GM19240 (cell line): ENCODE results near the gene RPS6KB1.
A peak's percentile ranks its signal among the peaks of the same experiment; 100 is the strongest.
"Not testable (repeated sequence)": the region's sequence is repeated elsewhere in the genome, so short reads cannot be mapped to it uniquely, and the experiment has no call there.

Experiments used
- DNase-seq: peaks from one replicate; pipeline ENCODE4 v3.0.0; 2011; ENCODE audit warnings: low spot score; ENCODE audit not compliant: insufficient read length

Gene RPS6KB1

DNA sequence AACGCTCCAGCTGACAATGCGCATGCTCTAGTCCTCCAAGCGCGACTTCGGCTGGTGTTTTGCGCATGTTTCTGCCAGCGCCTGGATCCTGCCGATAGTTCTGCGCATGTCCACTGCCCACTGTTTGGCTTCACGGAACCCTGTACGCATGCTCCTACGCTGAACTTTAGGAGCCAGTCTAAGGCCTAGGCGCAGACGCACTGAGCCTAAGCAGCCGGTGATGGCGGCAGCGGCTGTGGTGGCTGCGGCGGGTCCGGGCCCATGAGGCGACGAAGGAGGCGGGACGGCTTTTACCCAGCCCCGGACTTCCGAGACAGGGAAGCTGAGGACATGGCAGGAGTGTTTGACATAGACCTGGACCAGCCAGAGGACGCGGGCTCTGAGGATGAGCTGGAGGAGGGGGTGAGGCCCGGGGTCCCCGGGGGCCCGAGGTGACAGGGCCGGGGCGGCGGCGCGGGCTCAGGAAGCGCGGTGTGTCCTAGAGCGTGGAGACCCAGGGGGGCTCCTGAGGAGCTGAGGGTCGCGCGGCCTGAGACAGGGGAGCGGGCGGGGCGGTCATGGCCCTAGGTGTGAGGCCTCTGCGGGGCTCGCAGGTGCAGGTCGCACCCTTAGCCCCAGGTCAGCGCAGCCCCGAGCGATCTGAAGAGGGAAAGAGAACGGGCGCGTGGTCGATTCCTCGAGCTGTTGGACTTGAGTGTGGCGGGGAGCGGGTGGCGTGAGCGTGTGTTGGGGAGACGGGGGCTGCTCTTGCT lies at the start of gene RPS6KB1, which contains the start of gene TUBD1:
Gene RPS6KB1 (plus strand): TSS at position 198 of the 752 bp plus-strand sequence. CDS start 64 bp downstream, at position 262.
Gene TUBD1 (minus strand): TSS at position 20 of the 752 bp plus-strand sequence. CDS start 1,941 bp downstream, outside the sequence.
- peak; percentile 91 for DNase-seq

DNA sequence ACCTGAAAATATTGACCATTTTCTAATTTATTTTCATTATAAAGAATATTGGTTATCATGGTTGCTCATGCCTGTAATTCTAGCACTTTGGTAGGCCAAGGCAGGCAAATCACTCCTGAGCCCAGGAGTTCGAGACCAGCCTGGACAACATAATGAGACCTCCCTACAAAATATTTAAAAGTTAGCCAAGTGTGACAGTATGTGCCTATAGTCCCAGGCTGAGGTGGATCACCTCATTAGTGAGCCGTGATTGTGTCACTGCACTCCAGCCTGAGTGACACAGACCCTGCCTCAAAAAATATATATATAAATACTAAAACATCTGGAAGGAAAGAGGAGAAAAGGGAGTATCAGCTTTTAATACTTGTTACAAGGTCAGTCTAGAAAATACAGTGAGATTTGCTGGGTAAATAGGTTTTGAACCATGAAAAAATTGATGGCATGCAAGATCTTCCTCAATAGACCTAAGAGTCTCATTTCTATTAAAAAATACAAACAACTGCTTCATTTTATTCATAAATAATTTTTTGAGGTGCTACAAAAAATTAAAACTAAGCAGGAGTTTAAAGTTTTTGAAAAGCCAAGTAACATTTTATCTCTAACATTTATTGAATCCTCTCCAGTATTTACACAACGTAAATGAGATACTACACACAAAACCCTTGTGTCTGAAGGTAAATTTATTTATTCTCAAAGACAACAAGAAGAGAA lies 47.9 kb upstream of the RPS6KB1 start:
- no peak for DNase-seq

DNA sequence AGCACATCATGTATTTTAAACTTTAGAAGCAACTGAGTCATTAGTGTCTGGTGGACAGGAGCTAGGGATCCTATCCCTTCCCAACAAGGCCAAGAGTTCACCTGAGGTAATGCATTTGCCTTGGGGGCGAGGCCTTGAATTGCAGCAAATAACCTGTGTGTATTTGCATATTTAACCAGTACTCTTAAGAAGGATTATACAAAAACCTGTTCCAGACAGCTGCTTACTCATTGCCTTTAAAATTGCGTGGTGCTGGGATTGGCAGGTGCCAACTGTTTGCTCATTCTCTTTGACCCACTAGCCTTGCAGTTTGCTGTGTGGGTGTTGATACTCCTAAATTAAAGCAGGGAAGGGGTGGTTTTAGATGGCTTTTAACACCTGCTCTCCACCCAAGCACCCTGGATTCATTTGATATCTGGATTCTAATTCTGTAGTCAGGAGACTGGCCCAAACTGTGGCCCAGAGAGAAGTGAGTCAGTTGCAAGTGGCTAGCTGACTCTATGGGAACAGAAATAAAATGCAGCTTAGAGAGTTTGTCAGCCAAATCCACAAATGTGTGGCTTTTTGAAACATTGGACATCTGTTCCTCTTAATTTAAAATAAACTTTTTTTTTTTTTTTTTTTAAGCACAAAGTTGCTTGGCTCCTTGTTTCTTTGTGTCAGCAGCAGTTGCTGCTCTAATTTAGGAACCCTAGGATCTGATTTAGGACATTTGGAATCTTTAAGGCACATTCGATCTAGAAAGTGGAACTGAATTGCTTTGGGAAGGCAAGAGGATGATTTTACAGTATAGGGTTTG lies 47.1 kb upstream of the RPS6KB1 start:
- DNase-seq = no peak

DNA sequence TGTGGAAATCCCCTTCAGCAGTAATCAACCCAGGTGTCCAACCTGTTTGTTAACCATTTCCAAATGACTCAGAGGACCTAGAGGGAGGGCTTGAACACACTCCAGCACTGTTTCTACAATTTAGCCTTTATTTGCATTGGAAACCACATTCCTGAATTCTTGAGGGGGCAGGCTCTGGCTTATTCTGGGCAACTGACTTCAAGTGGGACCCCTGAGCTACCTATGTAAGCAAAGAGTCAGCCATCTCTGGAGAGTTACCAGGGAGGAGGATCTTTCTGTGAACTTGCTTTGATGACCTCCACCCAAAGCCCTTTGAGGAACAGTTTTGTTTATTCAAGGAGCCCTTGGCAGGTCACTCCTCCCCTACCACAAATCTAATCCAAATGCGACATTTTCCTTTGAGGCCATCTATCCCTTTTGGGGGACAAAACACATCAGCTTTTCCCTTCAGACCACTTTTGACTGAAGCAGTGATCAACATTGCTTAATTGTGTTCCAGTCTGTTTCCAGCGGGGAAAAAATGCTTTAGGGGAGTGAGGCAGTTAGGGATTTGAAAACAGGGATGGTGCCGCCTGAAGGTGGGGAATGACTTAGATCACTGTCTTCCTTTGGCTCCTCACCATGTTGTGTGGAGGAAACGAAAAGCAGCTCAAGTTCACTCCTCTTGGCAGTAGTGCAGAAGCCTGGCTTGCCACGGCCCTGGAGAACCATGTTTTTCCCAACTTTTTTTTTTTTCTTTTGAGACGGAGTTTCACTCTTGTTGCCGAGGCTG lies 46.3 kb upstream of the RPS6KB1 start:
- DNase-seq = no peak

DNA sequence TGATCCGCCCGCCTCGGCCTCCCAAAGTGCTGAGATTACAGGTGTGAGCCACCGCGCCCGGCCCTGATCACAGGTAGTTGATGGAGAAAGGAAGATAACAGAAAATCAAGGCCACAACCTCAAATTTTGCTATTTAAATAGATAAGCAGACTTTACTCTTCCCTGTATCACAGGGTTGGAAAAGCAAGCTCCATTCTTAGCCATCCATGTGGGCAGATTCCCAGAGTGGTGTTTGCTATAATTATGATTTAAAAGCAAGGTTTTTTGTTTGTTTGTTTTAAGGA lies 44.6 kb upstream of the RPS6KB1 start:
- DNase-seq = no peak

DNA sequence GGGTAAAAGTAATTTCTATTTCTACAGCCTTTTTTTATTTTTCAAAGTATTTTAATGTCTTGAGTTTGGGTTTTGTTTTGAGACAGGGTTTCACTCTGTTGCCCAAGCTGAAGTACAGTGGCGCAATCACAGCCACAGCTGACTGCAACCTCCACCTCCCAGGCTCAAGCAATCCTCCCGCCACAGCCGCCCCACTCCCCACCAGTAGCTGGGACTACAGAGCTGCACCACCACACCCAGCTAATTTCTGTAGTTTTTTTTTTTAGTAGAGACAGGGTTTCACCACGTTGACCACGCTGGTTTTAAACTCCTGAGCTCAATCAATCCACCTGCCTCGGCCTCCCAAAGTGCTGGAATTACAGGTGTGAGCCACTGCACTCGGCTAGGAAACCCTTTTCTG lies 44.1 kb upstream of the RPS6KB1 start:
- DNase-seq = no peak

- DNase-seq = not testable (repeated sequence)
These were observed 42.6 kb upstream of the RPS6KB1 start for GRCh38 chr17:59850311-59850710.

GRCh38 chr17:59851439-59852375 lies 41.2 kb upstream of the RPS6KB1 start:
- DNase-seq = no peak

GRCh38 chr17:59852847-59853167 lies 40.1 kb upstream of the RPS6KB1 start:
- not testable (repeated sequence) for DNase-seq

DNA sequence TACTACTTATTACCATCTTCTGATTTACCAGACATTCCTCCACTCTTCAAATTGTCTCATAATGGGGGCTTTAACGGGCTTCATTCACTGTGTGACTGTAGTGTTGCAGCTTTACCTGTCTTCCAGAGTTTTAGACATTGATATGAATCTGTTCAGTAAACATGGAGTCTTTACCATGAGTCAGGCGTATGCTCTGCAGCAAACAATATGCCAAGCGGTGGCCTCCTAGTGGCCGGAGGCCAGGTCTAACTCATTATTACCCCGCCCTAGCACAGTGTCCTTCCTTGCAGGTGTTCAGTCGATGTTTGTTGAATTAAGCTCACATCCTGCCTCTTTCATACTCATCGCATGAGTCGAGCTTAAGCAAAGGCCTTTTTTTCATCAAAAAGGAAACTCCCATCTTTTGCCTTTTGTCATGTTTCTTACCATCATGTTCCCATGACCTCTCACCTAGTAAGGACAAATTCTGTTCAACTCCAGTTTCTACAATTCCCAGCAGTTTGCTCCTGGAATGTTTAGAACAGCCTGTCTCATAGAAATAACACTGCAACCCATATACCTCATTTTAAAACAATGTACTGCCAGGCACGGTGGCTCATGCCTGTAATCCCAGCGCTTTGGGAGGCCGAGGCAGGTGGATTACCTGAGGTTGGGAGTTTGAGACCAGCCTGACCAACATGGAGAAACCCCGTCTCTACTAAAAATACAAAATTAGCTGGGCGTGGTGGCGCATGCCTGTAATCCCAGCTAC lies 39.6 kb upstream of the RPS6KB1 start:
- no peak for DNase-seq

- not testable (repeated sequence) for DNase-seq
These were observed 38.8 kb upstream of the RPS6KB1 start for GRCh38 chr17:59853919-59854729.

GRCh38 chr17:59856859-59857794 lies 35.8 kb upstream of the RPS6KB1 start:
- no peak for DNase-seq

DNA sequence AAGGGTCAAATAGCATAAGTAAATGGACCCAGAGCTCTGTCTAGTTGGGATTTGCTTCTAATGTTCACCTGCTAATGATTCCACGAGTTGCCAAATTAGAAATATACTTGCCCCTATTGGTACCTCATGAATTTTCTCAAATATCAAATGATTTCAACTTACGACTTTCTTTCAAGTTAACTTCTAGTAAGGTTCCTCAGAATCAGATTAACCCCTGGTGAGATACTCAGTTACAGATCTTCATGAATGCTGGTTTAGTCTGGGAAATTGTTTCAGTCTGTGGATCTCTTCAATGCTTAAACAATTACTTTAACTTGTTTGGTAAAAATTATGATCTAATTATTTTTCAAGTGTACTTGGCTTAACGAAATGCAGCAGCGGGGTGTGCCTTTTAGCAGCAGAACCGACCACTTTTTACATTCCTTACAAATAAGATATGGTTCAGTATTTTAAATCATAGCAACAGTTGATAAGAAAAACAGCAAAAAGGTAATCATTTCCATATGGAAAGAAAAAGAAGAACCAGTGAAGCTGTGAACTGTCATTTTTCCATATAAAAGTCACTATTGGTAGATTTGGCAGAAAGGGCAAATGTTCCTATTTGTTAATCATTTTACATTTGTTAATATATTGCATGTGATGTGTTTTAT lies 34.6 kb upstream of the RPS6KB1 start:
- no peak for DNase-seq

DNA sequence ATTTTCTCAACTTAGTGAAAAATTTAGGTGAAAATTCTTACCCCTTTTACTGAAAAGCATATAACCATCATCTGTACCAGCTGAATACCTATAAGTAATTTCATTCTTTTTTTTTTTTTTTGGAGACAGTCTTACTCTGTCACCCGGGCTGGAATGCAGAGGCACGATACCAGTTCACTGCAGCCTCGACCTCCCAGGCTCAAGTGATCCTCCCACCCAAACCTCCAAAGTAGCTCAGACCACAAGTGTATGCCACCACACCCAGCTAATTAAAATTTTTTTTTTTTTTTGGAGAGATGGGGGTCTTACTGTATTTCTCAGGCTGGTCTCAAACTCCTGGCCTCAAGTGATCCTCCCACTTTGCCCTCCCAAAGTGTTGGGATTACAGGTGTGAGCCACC lies 34.0 kb upstream of the RPS6KB1 start:
- no peak for DNase-seq

DNA sequence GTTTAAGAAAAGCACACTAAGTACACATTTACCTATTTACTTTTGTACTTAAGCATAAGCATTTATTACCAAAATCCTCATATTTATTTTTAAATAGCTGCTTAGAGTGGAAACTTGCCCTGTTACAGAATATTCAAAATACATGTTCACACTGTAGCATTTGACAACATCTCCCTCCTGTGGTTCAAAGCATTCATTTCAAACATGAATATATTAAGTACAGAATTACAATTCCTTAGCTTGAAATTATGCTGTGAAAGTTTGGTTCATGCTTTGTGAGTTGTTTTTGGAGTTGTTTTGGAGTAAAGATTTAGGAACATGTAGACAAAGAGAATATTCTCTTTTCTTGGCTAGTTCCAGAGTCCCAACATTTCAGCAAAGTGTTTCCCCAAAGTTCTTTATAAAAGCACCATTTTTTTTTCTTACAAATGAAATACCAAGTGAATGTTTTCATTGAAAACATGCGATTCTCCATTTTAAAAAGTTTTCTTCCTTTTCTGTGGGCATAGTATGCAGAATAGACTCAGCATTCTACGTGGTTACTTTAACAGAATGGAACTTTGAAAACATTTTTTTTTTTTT lies 33.4 kb upstream of the RPS6KB1 start:
- no peak for DNase-seq

DNA sequence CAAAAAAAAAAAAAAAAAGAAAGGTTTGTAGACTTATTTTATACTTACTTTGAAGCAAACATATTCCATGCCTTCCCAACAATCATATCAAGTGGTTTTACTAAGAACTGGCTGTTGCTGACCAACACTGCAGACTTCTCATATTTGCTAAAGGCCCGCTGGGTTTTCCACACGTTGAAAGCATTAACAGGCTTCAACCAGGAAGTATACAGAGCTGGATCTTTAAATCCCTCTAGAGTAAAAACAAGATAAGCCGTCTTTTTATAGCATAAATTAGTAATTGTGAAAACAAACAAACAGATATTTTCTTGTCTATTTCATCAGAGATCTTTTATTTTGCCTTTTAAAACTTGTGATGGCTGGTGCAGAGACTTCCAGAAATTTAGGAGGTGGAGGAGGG lies 29.3 kb upstream of the RPS6KB1 start:
- no peak for DNase-seq

- no peak for DNase-seq
These were observed 23.0 kb upstream of the RPS6KB1 start for GRCh38 chr17:59869941-59870218.
